ENCODE data around the gene FBH1. TPM values are rescaled to one million over a fixed set of nuclear protein-coding genes. Genes with fewer than 3 reads are reported as not detected.

Gene FBH1
- total and polyA plus RNA-seq, 8 donors: 74.7 to 96.1 (median 85.0) TPM

GRCh38 chr10:5942474-5942873, 52.4 kb downstream of the FBH1 start:
- Histone ChIP-seq H3K9me3 (no peaks in the 10 kb centered on the region), H3K27ac (peak overlapping the region; percentile 89 to 92), H3K27me3 (no peaks in the 10 kb centered on the region), H3K4me1 (peaks cover 23 to 59% of the 10 kb centered on the region in 2 donors), H3K36me3 (peaks cover 0 to 17% of the 10 kb centered on the region in 2 donors), H3K4me3 (peak overlapping the region in 1 of 2 donors; percentile 4)
- ATAC-seq (peak; percentile 28), DNase-seq (peak in 2 of 4 donors; percentile 77 to 88)
- no peak for TF ChIP-seq CTCF (IDR thresholded peaks at IDR 0.05)
- intact Hi-C loops (cut with DNase I): no loop called here

- no peak for TF ChIP-seq CTCF (IDR thresholded peaks at IDR 0.05)
- Histone ChIP-seq H3K9me3 (no peaks in the 10 kb centered on the region), H3K4me3 (peak overlapping the region in 1 of 2 donors; percentile 42), H3K4me1 (peaks cover 23 to 59% of the 10 kb centered on the region in 2 donors), H3K36me3 (peaks cover 0 to 7% of the 10 kb centered on the region in 2 donors), H3K27ac (peak overlapping the region; percentile 89 to 92), H3K27me3 (no peaks in the 10 kb centered on the region)
- ATAC-seq: peak; percentile 52
- intact Hi-C loops (cut with DNase I): no loop called here
- DNase-seq: peak in 1 of 4 donors; percentile 55
Observed at GRCh38 chr10:5943536-5943935, 53.5 kb downstream of the FBH1 start.

GRCh38 chr10:5944389-5945189, 54.5 kb downstream of the FBH1 start:
- DNase-seq: peak in 3 of 4 donors; percentile 77 to 94 (median 84)
- TF ChIP-seq CTCF (IDR thresholded peaks at IDR 0.05): no peak
- Histone ChIP-seq H3K4me3 (peak overlapping the region in 1 of 2 donors; percentile 42), H3K36me3 (no peaks in the 10 kb centered on the region), H3K27ac (peak overlapping the region; percentile 89 to 92), H3K9me3 (no peaks in the 10 kb centered on the region), H3K4me1 (peaks cover 23 to 69% of the 10 kb centered on the region in 2 donors), H3K27me3 (no peaks in the 10 kb centered on the region)
- intact Hi-C loops (cut with DNase I): loop anchor here in 1 of 2 donors (5.0 kb wide), 1 partner anchor 143 kb away; the partner anchor contains the start of gene RBM17
- peak; percentile 60 for ATAC-seq

- H3K4me1 ChIP-seq: peaks cover 23 to 75% of the 10 kb centered on the region in 2 donors
Observed at GRCh38 chr10:5945190-5945509, 55.1 kb downstream of the FBH1 start.

More at GRCh38 chr10:5945190-5945509, 55.1 kb downstream of the FBH1 start:
- intact Hi-C loops (cut with DNase I): loop anchor here in 1 of 2 donors (5.0 kb wide), 1 partner anchor 142 kb away; the partner anchor contains the start of gene RBM17
- DNase-seq (no peak), ATAC-seq (no peak)
- H3K36me3 ChIP-seq: no peaks in the 10 kb centered on the region
- no peaks in the 10 kb centered on the region for H3K9me3 ChIP-seq
- H3K27ac ChIP-seq: peak overlapping the region; percentile 89 to 92
- peak overlapping the region in 1 of 2 donors; percentile 42 for H3K4me3 ChIP-seq
- no peaks in the 10 kb centered on the region for H3K27me3 ChIP-seq
- no peak for TF ChIP-seq CTCF (IDR thresholded peaks at IDR 0.05)

All from left lung (tissue), 10 donors.